Stimulated activated CD8-positive, alpha-beta memory T cell treated with anti-CD3 and anti-CD28 coated beads, Interleukin-4, amount 100 ng/mL, for 1 hour (primary cell): ENCODE measurements around the gene PFKP.
"Not testable (repeated sequence)": the region's sequence is repeated elsewhere in the genome, so short reads cannot be mapped to it uniquely, and the experiment has no call there.

ENCODE experiments used
- DNase-seq, 2 donors: peaks; one replicate each; pipeline ENCODE4 v3.0.0-alpha.2; 2020; ENCODE audit warnings: low read depth in 2 of 2, low spot score in 1 of 2

Gene PFKP

GRCh38 chr10:3098689-3099088, 31.3 kb downstream of the PFKP start:
- DNase-seq = no peak

- DNase-seq = no peak
Observed at GRCh38 chr10:3099291-3100092, 32.1 kb downstream of the PFKP start.

GRCh38 chr10:3100093-3100792, 32.9 kb downstream of the PFKP start:
- no peak for DNase-seq

- DNase-seq = no peak
Observed at GRCh38 chr10:3100856-3101640, 33.7 kb downstream of the PFKP start.

- no peak for DNase-seq
Observed at GRCh38 chr10:3102720-3103427, 35.5 kb downstream of the PFKP start.

GRCh38 chr10:3103646-3104045, 36.3 kb downstream of the PFKP start:
- DNase-seq = no peak

GRCh38 chr10:3104251-3104918, 37.0 kb downstream of the PFKP start:
- DNase-seq = no peak

GRCh38 chr10:3105166-3105565, 37.8 kb downstream of the PFKP start:
- no peak for DNase-seq

GRCh38 chr10:3105905-3106304, 38.6 kb downstream of the PFKP start:
- DNase-seq = no peak

GRCh38 chr10:3106328-3106727, 39.0 kb downstream of the PFKP start:
- DNase-seq = not testable (repeated sequence)

GRCh38 chr10:3106928-3107425, 39.6 kb downstream of the PFKP start:
- DNase-seq = no peak

- DNase-seq = no peak
Observed at GRCh38 chr10:3107426-3107961, 40.1 kb downstream of the PFKP start.

- no peak for DNase-seq
Observed at GRCh38 chr10:3108033-3108432, 40.7 kb downstream of the PFKP start.

GRCh38 chr10:3108575-3109105, 41.3 kb downstream of the PFKP start:
- DNase-seq = no peak

- DNase-seq = no peak
Observed at GRCh38 chr10:3109196-3109595, 41.8 kb downstream of the PFKP start.

GRCh38 chr10:3109633-3110032, 42.3 kb downstream of the PFKP start:
- no peak for DNase-seq

GRCh38 chr10:3110782-3111620, 43.7 kb downstream of the PFKP start:
- no peak for DNase-seq

- DNase-seq = no peak
Observed at GRCh38 chr10:3111621-3112163, 44.3 kb downstream of the PFKP start.

GRCh38 chr10:3113343-3113720, 46.0 kb downstream of the PFKP start:
- no peak for DNase-seq
